NCI-H1105 treated with DMSO at 0.1 percent for 48 hours (cell line): ENCODE data around the gene EMC10.

Experiments
- DNase-seq: peaks from one replicate; lab custom pipeline; 2025; lab: John Stamatoyannopoulos, UW

EMC10 gene

DNA sequence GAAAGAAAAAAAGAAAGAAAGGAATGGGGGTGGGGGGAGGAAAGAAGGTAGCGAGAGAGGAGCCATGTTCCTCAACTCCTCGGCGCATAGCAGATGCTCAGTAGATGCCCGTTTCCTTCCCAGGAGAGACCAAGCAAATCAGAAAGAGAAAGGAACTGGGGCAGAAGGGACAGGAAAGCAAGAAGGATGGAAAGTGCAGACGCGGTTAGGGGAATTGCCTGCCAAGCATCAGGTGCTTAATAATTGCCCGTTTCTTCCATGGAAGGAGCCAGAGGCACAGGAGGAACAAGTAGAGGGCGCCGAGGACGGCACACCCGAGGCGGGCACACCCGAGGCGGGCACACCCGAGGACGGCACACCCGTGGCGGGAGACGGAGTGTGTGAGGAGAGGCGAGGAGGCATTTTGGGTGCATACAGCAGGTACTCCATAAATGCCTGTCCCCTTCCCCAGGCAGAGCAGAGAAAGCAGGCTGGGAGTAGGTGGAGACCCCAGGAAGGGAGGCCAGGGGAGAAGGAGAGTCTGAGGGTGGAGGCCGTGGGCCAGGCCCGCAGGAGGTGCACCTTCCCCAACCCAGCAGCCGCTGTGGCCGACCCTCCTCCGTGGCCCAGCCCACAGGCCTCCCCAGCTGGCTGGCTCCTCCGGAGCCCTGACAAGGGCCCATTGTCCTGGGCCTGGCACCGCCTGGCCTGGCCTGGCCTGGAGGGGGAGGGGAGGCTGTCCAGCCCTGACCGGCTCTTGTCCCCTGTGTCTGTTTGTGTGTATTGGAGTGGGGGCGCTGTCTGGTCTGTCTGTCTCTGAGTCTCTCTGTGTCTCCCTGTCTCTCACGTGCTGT is 20.1 kb downstream of the EMC10 start:
- DNase-seq: no peak

DNA sequence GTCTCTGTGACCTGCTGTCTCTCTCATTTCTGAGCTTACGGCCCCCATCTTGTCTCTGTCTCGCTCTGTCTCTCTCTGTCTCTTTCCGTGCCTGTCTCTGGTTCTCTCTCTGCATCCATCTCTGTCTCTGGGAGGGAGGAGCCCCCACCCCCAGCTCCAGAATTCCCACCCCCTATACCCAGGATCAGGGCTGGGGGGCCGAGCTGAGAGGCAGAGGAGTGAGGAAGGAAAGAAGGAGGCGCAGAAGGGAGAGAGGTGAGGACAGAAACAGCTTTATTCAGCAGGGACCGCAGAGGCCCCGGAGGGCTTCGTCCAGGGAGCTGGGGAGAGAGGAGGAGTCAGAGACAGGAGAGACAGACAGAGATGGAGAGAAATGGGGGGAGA is 20.7 kb downstream of the EMC10 start:
- no peak for DNase-seq

DNA sequence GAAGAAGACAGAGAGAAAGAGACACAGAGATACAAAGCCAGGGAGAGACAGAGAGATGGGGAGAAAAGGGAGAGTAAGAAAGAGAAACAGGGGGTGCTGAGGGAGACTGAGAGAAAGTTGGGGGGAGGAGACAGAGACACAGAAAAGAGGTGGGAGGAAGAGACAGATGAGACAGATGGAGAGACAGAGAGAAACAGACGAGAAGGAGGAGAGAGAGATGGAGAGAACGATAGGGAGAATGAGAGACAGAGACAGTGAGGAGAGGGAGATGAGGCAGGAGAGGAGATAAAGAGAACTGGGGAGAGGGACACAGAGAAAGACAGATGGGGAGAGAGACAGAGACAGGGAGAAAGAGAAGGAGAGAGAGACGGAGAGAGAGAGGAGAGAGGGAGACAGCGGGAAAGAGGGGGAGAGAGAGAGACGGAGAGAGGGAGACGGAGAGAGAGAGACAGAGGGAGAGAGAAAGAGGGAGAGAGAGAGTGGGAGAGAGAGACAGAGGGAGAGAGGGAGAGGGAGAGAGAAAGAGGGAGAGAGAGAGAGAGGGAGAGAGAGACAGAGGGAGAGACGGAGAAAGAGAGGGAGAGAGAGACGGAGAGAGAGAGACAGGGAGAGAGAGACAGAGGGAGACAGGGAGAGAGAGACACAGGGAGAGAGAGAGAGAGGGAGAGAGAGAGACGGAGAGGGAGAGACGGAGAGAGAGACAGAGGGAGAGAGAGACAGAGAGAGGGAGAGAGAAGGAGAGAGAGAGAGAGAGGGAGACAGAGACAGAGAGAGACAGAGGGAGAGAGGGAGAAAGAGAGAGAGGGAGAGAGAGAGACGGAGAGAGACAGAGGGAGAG is 22.1 kb downstream of the EMC10 start:
- no peak for DNase-seq

DNA sequence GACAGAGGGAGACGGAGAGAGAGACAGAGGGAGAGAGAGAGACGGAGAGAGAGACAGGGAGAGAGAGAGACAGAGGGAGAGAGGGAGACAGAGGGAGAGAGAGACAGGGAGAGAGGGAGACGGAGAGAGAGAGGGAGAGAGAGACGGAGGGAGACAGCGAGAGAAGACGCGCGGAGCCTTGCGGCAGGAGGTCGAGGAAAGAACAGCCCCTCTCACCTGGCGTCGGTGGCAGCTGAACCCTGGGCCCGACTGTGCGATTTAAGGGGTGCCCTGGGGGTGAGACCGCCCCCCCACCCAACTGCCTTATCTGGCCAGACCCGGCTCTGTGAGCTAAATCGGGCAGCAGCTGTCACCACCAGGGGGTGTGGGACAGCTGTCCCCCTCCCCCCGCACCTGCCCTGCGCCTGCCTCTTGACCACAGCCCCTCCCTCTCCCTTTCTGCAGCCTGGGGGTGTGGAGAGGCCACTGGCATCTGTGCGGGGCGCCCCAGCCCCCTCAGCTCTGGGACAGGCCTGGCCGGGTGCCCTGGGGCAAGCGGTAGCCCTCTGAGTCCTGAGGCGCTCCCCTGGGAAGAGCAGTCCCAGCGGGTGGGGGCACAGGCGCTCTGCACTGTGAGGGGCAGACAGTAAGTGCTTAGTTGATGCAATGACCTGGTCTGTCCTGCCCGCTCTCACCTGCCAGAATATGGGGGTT is 23.9 kb downstream of the EMC10 start:
- no peak for DNase-seq

DNA sequence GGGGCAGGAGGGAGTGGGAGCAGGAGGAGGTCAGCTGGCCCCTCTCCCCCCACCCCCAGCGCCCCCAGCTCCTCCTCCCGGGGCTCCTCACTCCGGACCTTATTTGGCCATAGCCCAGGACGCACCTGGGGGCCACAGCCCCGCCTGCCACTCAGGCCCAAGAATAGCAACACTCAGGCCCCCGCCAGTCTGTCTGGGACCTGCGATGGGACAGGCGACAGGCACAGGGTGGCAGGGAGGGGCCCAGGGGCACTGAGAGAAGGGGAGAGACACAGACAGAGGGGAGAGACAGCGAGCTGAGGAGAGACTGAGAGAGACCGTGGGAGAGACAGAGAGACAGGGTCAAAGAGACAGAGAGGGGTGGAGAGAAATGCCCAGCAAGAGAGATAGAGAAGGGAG is 24.4 kb downstream of the EMC10 start:
- DNase-seq: no peak

DNA sequence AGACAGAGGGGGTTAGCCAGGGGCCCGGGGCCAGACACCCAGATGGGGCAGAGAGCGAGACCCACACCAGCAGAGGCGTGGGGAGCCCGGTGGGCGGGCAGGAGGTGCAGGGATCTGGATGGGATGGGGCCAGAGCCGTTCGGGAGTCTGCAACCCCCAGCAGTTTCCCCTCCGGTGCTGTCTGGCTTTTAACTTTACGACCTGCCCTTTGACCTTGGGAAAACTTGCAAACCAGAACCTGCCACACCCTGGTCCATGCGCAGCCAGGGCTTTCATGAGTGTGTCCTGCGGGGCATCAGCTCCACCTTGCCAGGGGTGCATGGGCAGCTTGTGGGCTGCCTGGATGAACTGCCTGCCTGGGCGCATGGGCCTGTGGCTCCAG is 24.9 kb downstream of the EMC10 start:
- DNase-seq: no peak

DNA sequence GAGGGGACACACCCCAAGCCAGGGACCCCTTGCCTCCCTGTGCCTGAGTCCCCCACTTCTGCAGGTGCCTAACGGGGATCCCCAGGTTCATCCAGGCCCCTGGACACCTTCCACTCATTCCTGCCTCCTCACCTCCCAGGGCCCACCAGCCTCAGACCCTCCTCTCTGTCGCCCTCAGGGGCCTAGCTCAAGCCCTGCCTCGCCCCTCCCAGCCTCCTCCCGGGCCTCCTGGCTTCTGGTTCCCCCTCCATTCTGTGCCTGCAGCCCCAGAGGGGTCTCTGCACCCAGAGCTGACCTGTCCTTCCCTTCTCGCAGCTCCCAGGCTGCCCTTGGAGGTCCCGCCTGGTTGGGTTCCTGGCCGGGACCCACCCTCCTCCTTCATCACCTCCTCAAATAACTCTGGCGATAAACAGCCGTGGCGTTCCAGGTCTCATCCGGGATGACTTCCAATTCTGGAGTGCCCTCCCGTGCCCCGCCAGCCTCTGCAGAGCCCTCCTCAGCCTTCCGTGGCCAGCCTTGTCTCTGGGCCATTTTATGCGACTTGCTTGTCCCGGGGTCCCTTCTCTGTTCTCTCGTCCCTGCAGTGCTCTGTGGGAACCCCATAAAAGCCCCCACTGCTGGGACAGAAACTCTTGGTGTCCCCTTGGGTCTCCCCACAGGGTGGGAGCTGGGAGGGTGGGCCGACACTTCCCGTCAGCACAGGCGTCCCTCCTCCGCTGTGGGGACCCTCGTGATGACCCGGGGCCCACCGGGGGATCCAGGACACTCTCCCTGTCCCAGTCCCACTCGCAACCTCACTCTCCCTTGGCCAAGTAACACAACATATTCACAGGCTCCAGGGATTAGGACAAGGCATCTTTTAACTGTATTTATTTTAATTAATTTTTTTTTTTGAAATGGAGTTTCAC is 25.5 kb downstream of the EMC10 start:
- no peak for DNase-seq

DNA sequence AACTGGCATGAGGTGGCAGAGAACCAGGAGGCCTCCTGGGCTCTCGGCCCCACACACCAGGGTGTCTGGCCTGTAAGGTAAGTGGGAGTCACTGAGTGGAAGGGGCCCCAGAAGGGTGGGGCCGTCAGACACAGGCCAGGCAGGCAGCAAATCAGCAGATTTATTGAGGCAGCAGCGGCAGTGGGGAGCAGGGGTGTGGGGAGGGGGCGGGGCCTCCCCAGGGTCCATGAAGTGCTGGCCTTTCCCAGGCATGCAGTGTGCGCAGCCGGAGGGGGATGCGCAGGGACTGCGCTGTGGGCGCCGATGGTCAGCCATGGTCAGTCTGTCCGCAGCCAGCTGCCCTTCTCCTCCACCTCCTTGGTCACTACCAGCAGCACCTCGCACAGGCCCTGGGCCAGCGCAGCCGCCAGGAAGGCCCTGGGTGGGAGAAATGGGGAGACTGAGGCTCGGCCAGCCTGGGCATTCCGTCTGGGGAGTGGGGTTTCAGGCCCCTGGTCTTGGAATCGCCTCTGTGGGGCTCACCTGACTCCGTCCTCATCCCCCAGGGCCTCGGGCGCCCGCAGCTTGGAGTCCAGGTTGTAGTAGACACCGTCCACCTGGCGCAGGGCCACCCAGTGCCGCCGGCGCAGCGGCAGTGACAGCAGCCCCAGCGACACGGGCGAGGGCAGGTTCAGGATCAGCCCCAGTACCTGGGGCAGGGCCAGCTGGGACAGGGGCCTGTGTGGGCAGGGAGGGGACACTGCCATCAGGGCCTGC is 29.7 kb downstream of the EMC10 start:
- no peak for DNase-seq

DNA sequence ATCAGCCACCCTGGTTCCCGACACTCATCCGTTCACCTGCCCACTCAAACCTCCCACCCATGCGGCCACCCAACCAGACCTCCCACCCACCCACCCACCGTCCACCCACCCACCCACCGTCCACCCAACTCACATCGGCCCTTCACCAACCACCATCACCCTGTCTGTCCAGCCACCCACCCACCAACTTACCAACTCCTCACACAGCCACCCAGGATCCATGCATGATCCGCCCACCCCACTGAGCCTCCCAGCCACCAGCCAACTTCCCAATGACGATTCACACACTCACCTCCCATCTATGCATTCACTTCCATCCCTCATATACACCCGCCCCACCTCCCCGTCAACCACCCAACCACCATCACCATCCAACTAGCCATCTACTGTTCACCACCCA is 30.4 kb downstream of the EMC10 start:
- no peak for DNase-seq

DNA sequence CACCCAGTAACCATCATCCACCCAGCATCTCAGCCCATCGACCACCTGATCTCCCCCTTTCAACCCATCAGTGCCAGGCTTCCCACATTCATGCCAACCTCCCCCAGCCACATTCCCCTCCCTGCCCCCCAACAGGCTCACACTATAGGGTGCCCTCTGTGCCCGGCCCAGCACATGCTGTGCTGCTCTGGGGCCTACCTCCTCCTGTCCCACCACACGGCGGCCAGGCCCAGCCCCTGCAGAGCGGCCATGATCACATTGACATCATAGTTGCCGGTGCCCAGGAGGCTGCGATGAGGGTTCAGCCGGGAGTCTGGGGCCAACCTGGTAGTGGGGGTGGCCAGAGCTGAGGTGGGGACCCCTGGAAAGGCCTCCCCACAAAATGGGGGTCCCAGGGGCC is 31.1 kb downstream of the EMC10 start:
- DNase-seq: no peak

DNA sequence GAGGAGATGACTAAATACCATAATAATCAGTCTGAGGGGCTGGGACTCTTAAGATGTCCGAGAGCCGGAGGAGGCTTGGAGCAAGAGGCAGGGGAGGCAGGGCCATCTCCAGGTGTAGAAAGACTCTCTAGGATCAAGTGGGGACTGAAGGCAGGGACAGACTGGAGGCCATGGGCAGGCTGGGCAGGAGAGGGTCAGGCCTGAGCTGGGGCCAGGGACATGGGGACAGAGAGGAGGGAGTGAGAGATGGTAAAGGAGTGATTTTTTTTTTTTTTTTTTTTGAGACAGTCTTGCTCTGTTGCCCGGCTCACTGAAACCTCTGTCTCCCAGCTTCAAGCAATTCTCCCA is 32.5 kb downstream of the EMC10 start:
- no peak for DNase-seq

DNA sequence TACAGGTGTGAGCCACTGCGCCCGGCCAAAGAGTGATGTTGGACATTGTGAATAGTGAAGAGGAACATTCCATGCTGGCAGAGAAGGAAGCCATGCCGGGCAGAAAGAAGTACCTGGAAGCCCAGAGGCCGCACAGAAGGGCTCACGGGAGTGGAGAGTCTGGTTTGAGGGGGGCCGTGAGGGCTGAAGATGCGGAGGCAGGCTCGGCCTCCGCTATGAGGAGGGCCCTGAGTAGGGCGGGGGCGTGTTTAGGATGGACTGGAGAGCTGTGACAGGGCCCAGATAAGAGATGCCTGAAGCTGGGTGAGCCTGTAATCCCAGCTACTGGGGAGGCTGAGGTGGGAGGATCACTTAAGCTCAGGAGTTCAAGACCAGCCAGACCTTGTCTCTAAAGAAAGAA is 33.1 kb downstream of the EMC10 start:
- no peak for DNase-seq

DNA sequence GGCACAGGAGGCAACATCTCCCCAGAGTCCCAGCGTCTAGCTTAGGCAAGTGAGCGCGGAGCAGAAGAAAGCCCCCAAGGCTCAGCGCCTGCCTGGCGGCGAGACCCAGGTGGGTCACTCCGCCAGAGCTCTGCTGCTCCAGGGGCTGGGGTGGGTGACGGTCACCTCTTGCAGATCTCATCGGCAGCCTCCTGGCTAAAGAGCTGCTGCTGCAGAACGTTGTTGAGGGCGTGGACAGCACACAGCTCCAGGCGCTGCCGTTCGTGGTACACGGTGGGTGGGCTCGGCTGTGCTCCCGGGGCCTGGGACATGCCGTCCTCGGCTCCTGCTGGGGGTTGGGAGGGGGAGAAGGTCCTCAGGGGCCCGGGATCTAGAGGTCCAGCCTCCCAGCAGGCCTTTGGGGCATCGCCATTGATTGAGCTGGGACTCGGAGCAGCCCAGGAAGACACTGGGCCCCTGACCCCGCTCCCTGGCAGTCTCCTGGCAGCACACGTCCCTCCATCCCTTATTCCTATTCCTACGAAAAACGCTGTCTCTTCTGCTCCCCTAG is 33.9 kb downstream of the EMC10 start:
- no peak for DNase-seq

DNA sequence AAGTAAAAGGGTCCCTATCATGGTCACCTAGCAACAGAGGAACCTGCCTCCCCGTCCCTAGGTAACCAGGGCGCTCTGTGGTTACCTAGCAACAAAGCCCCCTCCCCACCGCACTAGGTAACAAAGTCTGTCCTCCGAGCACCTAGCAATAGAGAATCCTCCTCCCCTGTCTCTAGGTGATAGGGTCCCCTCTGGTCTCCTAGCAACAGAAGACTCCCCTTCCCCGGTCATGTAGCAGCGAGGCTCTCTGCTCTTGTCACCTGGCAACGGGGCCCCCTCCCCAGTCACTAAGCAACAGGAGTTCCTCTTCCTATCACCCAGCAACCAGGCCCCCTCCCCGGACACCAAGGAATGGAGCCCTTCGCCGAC is 34.4 kb downstream of the EMC10 start:
- DNase-seq: peak; percentile 95

DNA sequence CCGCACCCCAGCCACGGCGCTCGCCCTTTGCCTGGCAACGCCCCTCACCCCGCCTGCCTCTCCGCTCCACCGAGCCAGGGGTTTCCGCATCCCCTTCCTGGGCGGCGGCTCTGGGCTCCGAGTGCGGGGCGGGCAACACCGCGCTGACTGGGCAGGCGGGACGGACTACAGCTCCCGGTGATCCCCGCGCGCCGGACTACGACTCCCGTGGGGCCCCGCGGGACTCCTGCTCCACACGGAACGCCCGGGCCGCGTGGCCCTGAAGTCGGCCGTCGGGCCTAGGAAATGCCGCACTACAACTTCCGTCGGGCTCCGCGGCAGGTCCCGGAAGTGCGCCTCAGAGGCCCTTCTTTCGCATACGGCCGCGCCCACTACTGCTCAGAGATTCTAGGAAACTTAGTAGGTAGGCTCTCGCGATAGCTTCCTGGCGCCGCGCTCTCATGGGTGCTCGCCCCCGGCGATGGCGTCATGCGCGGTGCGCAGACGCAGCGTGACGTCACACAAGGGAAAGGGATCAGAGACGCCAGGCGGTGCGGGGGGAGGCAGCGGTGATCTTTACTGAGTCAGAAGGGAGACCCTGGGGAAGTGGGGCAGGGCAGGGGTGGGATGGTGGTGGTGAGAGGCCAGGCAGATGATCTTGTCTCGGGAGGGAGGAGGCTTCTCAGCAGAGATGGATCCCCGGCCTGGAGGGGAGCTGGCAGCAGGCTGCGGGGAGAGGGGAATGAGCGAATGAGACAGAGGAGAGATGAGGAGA is 34.9 kb downstream of the EMC10 start, which contains the start of gene JOSD2:
TSS of gene JOSD2 (minus strand) at position 123 of the 754 bp plus-strand sequence. CDS start 760 bp downstream, outside the sequence.
- peak; percentile 98 for DNase-seq

DNA sequence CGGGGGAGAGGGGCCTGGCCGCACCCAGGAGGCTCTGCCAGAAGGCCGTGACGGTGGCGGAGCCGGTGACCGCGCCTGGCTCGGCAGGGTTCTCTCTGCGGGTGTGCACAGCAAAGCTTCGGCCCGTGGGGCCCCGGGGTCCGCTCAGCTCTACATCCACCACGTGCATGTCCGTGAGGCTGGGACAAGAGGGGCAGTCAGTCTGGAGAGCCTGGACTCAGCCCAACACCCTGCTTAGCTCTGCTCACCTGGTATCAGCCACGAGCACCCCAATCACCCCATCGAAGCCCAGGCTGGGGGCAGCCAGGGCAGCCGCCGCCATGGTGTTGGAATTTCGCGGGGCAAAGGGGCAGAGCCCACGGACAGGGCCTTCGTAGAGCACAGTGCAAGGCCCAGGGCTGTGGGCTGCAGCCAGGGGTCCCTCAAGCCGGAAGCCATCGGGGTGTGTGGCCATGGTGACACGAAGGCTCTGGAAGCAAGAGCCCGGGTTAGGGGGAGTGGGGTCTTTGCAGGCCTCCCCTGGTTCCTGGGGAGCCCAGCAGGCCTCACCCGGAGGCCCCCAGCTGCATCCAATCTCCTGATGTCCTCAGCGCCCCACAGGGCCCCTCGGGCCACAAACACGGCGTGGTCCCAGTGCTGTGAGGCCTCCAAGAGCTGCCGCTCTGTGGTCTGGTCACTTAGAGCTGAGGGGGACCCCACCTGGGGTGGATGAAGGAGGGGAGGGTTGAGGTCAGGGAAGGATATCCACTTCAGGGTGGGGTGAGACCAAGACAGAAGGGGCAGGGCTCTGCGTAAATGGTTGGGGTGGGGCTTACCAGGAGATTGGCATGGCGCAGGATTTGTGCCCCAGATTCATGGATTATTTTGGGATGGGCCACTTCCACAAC is 36.0 kb downstream of the EMC10 start:
- no peak for DNase-seq

DNA sequence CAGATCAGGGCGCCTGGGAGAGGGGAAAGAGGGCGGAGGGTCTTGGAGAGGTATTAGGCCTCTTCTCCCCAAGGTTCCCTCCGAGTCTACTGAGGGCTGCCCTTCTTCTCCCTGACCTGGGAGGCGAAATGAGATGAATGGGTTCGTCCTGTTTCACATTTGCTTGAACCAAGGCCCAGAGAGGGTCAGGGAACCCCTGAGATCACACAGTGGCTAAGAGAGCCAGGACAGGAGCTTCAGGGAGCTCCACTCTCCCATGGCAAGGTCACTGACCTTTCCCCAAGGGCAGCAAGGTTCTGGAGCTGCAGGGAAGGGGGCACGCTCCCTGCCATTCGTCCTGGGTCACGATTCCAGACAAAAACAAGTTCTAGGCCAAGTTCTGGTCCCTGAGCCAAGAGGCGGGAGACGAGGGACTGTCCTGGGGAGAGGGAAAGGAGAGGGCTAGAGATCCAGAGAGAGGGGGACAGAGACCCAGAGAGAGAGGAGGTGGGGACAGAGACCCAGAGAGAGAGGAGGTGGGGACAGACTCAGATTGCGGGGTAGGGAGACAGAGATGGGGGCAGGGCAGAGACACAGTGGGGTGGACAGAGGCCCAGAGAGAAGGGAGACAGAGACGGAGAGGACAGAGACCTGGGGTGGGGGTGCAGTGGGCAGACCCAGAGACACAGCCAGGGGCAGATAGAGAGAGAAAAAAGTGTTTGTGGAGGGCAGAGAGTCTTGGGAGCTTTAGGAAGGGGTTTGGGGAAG is 36.9 kb downstream of the EMC10 start:
- no peak for DNase-seq

DNA sequence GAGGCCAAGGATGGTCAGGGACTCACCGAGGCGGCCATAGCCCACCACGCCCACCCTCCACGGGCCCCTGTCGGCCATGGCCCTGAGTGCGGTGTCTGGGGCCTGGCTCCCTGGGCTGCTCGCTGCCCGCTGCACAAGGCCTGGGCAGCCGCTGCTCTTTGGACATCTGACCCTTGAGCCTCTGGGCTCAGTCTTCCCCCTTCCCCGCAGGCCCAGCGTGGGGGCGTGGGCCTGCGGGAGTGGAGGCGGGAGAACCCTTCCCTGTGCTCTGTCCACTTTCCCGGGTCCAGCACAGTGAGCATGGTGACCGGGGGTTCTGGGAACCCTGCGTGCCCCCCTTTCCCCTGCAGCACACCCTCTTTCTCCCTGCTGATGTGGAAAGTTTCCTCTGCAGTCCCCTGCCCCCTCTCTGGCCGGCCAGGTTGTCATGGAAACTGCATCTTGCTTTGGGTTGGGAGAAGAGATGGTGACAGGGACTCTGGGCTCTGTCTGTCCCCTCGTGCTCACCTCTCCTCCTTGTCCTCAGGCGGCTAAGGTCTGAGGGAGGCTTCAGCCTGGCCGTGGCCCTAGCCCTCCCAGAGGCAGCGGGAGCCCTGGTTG is 37.5 kb downstream of the EMC10 start, which contains the start of gene ASPDH:
TSS of gene ASPDH (minus strand) at position 168 of the 600 bp plus-strand sequence. CDS start at position 78, 90 bp downstream.
- DNase-seq: no peak
